Stimulated activated naive B cell treated with anti-CD40 and anti-IgM and Interleukin-4, amounts not matched to agents 10 μg/mL and 1 μg/mL and 100 μg/mL, for 72 hours (primary cell): Measurements from ENCODE around the gene C3orf18.

Source experiments
- ATAC-seq, 2 donors: fragments of 150-1000 bp; cut with Tn5 transposase; replicated peaks; 2 replicates each; pipeline ENCODE4 v1.10.0; 2021; ENCODE audit warnings: moderate library complexity in 1 of 2
- DNase-seq: peaks from one replicate; pipeline ENCODE4 v3.0.0; 2021
- H3K27ac Mint-ChIP-seq: one replicate; pipeline ENCODE4 v1.8.0; 2022; ENCODE audit warnings: mild to moderate bottlenecking, mixed read lengths
- H3K27me3 Mint-ChIP-seq, 2 donors: one replicate each; pipeline ENCODE4 v1.8.0; 2022; ENCODE audit warnings: mixed read lengths in 2 of 2
- H3K36me3 Mint-ChIP-seq, 2 donors: one replicate each; pipeline ENCODE4 v1.8.0; 2022; ENCODE audit warnings: mixed read lengths in 2 of 2, mild to moderate bottlenecking in 1 of 2
- H3K4me1 Mint-ChIP-seq, 2 donors: one replicate each; pipeline ENCODE4 v1.8.0; 2022; ENCODE audit warnings: mixed read lengths in 2 of 2, mild to moderate bottlenecking in 1 of 2
- H3K4me3 Mint-ChIP-seq, 2 donors: one replicate each; pipeline ENCODE4 v1.8.0; 2022; ENCODE audit warnings: mild to moderate bottlenecking in 2 of 2, mixed read lengths in 2 of 2, moderate library complexity in 1 of 2
- H3K9me3 Mint-ChIP-seq, 2 donors: one replicate each; pipeline ENCODE4 v1.8.0; 2022; ENCODE audit warnings: mixed read lengths in 2 of 2, mild to moderate bottlenecking in 1 of 2

C3orf18 gene

GRCh38 chr3:50559702-50560101, 7.8 kb downstream of the C3orf18 start:
- Mint-ChIP-seq H3K9me3 (no peaks in the 10 kb centered on the region), H3K27me3 (peaks cover 14 to 18% of the 10 kb centered on the region in 2 donors), H3K4me1 (peaks cover 0 to 10% of the 10 kb centered on the region in 2 donors), H3K27ac (no peak overlapping the region), H3K4me3 (no peak overlapping the region), H3K36me3 (peaks cover 8 to 13% of the 10 kb centered on the region in 2 donors)
- ATAC-seq (no peak), DNase-seq (no peak)

DNA sequence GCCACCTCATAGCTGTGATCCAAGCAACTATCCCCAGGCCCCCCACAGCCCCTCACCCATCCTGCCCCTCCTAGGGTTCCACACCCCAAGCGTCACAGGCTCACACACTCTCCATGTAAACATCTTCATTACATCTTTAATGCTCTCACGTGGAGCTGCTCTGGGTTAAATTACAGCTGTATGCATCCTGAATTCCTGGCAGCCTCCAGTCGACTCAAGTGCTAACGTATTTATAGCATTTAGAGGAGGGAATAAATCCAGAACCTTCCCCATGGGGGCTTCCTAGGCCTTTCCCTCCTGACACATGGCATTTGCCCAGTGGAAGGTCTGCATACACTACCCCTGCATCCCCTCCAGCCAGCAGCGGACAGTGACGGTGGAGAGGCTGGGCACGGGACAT, 9.6 kb downstream of the C3orf18 start:
- peaks cover 17 to 25% of the 10 kb centered on the region in 2 donors for H3K27me3 Mint-ChIP-seq
- no peak overlapping the region for H3K4me3 Mint-ChIP-seq
- H3K4me1 Mint-ChIP-seq: peaks cover under 1 to 4% of the 10 kb centered on the region in 2 donors
- no peaks in the 10 kb centered on the region for H3K9me3 Mint-ChIP-seq
- DNase-seq (no peak), ATAC-seq (no peak)
- H3K27ac Mint-ChIP-seq: no peak overlapping the region
- H3K36me3 Mint-ChIP-seq: peaks cover 3 to 8% of the 10 kb centered on the region in 2 donors

- Mint-ChIP-seq H3K4me1 (peaks cover 2 to 4% of the 10 kb centered on the region in 2 donors), H3K9me3 (no peaks in the 10 kb centered on the region), H3K36me3 (peaks cover 3 to 8% of the 10 kb centered on the region in 2 donors), H3K27me3 (peaks cover 17 to 25% of the 10 kb centered on the region in 2 donors), H3K27ac (no peak overlapping the region), H3K4me3 (no peak overlapping the region)
- DNase-seq: no peak
- no peak for ATAC-seq
These were observed 10.4 kb downstream of the C3orf18 start for GRCh38 chr3:50557106-50557505.

DNA sequence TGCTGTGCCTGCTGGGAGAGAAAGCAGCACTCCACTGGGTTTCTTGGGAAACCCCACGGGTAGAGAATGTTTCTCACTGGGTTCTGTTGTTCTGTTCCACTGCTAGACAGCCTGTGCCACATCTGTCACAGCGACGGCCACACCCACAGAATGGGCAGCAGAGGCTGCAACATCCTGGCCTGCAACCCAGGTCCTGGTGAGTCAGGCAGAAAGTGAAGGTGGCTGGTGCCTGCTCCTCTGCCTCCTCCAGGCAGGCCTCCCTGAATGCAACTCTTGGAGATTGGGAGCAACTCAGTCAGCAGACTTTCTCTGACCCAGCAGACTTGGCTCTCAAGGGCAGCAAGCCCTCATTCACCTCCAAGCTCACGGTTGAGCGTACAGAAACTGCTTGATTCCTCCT, 13.0 kb downstream of the C3orf18 start:
- no peak overlapping the region for H3K4me3 Mint-ChIP-seq
- ATAC-seq: no peak
- peaks cover 3 to 5% of the 10 kb centered on the region in 2 donors for H3K36me3 Mint-ChIP-seq
- H3K9me3 Mint-ChIP-seq: no peaks in the 10 kb centered on the region
- no peak overlapping the region for H3K27ac Mint-ChIP-seq
- H3K27me3 Mint-ChIP-seq: peaks cover 17 to 25% of the 10 kb centered on the region in 2 donors
- DNase-seq: no peak
- peaks cover 4 to 5% of the 10 kb centered on the region in 2 donors for H3K4me1 Mint-ChIP-seq

GRCh38 chr3:50552598-50552997, 14.9 kb downstream of the C3orf18 start:
- Mint-ChIP-seq H3K4me3 (no peak overlapping the region), H3K9me3 (no peaks in the 10 kb centered on the region), H3K27me3 (peaks cover 16 to 25% of the 10 kb centered on the region in 2 donors), H3K4me1 (peaks cover 4 to 5% of the 10 kb centered on the region in 2 donors), H3K27ac (no peak overlapping the region), H3K36me3 (no peaks in the 10 kb centered on the region)
- no peak for DNase-seq
- ATAC-seq: no peak

GRCh38 chr3:50551681-50552435, 15.7 kb downstream of the C3orf18 start:
- Mint-ChIP-seq H3K9me3 (no peaks in the 10 kb centered on the region), H3K36me3 (no peaks in the 10 kb centered on the region), H3K27ac (no peak overlapping the region), H3K4me3 (no peak overlapping the region), H3K27me3 (peaks cover 9 to 20% of the 10 kb centered on the region in 2 donors), H3K4me1 (peaks cover 4 to 5% of the 10 kb centered on the region in 2 donors)
- ATAC-seq (no peak), DNase-seq (no peak)

- no peak overlapping the region for H3K4me3 Mint-ChIP-seq
These were observed 16.4 kb downstream of the C3orf18 start for GRCh38 chr3:50551054-50551659.

GRCh38 chr3:50550079-50550736, 17.3 kb downstream of the C3orf18 start:
- Mint-ChIP-seq H3K4me1 (peaks cover 0 to 5% of the 10 kb centered on the region in 2 donors), H3K27me3 (peaks cover 3 to 12% of the 10 kb centered on the region in 2 donors), H3K4me3 (no peak overlapping the region), H3K27ac (peak overlapping the region; percentile 59), H3K9me3 (no peaks in the 10 kb centered on the region), H3K36me3 (no peaks in the 10 kb centered on the region)
- peak; percentile 80 for ATAC-seq
- peak; percentile 44 for DNase-seq

More at GRCh38 chr3:50551054-50551659, 16.4 kb downstream of the C3orf18 start:
- Mint-ChIP-seq H3K27me3 (peaks cover 9 to 20% of the 10 kb centered on the region in 2 donors), H3K27ac (no peak overlapping the region), H3K9me3 (no peaks in the 10 kb centered on the region), H3K36me3 (no peaks in the 10 kb centered on the region), H3K4me1 (peaks cover 4 to 5% of the 10 kb centered on the region in 2 donors)
- ATAC-seq (no peak), DNase-seq (no peak)

- Mint-ChIP-seq H3K4me1 (peaks cover 0 to 5% of the 10 kb centered on the region in 2 donors), H3K4me3 (no peak overlapping the region), H3K27ac (no peak overlapping the region), H3K27me3 (peaks cover 3 to 5% of the 10 kb centered on the region in 2 donors), H3K9me3 (no peaks in the 10 kb centered on the region), H3K36me3 (no peaks in the 10 kb centered on the region)
- ATAC-seq (no peak), DNase-seq (no peak)
These were observed 18.3 kb downstream of the C3orf18 start for GRCh38 chr3:50549226-50549625.

GRCh38 chr3:50545781-50546180, 21.8 kb downstream of the C3orf18 start:
- no peaks in the 10 kb centered on the region for H3K9me3 Mint-ChIP-seq
- no peak for DNase-seq
- H3K4me3 Mint-ChIP-seq: no peak overlapping the region
- H3K36me3 Mint-ChIP-seq: no peaks in the 10 kb centered on the region
- no peak for ATAC-seq
- peaks cover 0 to 2% of the 10 kb centered on the region in 2 donors for H3K4me1 Mint-ChIP-seq
- H3K27ac Mint-ChIP-seq: no peak overlapping the region
- peaks cover 9 to 11% of the 10 kb centered on the region in 2 donors for H3K27me3 Mint-ChIP-seq

DNA sequence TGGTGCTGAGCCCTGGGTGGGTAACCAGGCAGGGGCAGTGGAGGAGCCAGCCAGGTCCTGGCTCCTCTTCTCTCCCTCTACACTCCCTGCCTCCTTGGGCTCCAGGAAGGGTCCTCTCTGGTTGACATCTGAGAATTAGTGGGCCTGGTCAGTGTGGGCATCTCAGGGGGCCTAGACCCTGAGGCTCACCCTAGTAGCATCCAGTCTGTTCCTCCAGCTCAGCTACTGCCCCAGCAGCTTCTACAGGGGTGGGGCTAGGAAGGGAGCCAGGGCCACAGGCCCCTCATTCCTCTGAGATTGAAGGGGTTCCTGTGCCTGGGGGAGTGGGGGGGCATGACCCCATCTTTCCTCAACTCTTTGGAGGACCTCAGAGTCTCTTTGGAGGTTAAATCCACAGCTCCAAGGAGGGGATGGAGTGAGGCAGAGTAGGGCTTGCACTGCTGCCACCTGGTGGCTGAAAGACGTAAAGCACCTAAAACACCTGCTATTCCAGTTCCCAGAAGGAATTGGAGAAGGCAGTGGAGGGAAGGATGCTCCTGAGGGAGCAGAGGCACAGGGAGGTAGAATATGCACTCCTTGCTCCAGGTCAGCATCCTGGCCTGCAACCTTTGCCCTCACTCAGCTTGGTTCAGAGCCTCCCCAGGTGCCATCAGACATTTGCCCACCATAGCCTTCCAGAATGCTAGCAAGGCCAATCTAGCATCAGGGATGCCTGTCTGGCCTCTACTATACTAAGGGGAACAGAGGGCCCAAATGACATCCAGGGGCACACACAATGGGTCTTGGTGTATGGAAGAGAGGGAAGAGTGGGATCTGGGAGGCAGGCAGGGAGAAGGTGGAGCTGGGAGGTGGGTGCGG, 25.1 kb downstream of the C3orf18 start:
- no peaks in the 10 kb centered on the region for H3K9me3 Mint-ChIP-seq
- no peaks in the 10 kb centered on the region for H3K4me1 Mint-ChIP-seq
- peak; percentile 26 for DNase-seq
- ATAC-seq: peak; percentile 68 to 72
- no peak overlapping the region for H3K27ac Mint-ChIP-seq
- H3K27me3 Mint-ChIP-seq: peaks cover 28 to 39% of the 10 kb centered on the region in 2 donors
- no peak overlapping the region for H3K4me3 Mint-ChIP-seq
- H3K36me3 Mint-ChIP-seq: no peaks in the 10 kb centered on the region

DNA sequence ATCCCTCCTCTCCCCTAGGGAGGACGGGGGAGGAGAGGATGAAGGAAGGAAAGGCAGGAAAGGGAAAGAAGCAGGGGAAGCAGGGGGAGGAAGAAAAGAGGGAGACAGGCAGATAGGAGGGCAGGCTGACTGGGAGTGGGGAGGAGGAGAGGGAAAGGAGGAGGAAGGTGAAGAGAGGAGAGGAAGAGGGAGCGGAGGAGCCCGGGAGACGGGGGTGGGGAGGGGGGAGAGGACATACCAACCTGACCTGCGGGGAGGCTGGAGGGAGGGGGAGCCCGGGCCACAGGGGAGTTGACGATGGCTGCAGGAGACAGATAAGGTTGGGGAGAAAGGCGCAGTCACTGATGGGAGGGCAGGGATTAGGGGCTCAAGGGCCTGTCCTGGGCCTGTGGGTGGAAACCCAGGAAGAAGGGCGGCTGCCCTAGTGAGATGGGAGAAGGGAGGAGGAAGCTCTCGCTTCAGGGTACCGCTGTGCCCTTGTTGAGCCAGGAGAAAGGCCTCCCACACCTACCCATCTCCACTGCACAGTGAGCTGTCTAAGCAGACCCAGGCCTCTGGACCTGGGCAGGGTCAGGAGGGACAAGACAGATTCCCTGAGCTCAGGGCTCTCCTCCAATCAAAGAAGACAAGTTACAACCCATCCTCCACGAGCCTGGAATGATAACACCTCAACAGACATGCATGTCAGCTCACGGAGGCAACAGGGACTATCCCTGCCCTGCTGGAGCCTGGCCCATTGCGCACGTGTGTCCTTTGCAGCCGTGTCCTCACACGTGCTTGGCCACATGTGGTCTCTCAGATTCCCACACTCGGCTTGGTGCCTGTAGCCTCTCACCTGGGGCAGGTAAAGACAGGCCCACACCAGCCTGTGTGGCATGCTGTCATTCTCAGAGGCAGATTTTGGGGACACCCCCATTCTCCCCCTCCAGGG, 27.9 kb downstream of the C3orf18 start:
- no peaks in the 10 kb centered on the region for H3K9me3 Mint-ChIP-seq
- ATAC-seq (no peak), DNase-seq (no peak)
- peaks cover 45 to 60% of the 10 kb centered on the region in 2 donors for H3K27me3 Mint-ChIP-seq
- H3K4me3 Mint-ChIP-seq: no peak overlapping the region
- H3K4me1 Mint-ChIP-seq: no peaks in the 10 kb centered on the region
- no peaks in the 10 kb centered on the region for H3K36me3 Mint-ChIP-seq
- no peak overlapping the region for H3K27ac Mint-ChIP-seq
